Measurements from ENCODE around the gene SCNM1. TPM values are rescaled to one million over a fixed set of nuclear protein-coding genes. Genes with fewer than 3 reads are reported as not detected.
A peak's percentile ranks its signal among the peaks of the same experiment; 100 is the strongest.

SCNM1 gene, protein sequence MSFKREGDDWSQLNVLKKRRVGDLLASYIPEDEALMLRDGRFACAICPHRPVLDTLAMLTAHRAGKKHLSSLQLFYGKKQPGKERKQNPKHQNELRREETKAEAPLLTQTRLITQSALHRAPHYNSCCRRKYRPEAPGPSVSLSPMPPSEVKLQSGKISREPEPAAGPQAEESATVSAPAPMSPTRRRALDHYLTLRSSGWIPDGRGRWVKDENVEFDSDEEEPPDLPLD
- total RNA-seq (53.6 TPM), polyA plus RNA-seq (ENCODE audit: insufficient read depth in 1 of 8, insufficient read length in 8 of 8, low replicate concordance in 1 of 8) (10 to 100 TPM; 32.9 to 42.8 (median 36.7) TPM)
- long read RNA-seq, donor 1, partial matches to known transcripts: 0 of 5 reads
- long read RNA-seq, donor 1, other reads (novel, unspliced or antisense): 0 of 5 reads
- long read RNA-seq, donor 2, partial matches to known transcripts: 0 of 1 reads
- long read RNA-seq, donor 2, other reads (novel, unspliced or antisense): 0 of 1 reads
- long read RNA-seq, donor 3, transcript SCNM1-202 (7 exons, 2,016 nt): major isoform, 10 of 15 reads
- long read RNA-seq, donor 3, partial matches to known transcripts: 0 of 15 reads
- long read RNA-seq, donor 3, other reads (novel, unspliced or antisense): 0 of 15 reads
- long read RNA-seq, donor 4, transcript SCNM1-202 (7 exons, 2,016 nt): major isoform, 7 of 12 reads
- long read RNA-seq, donor 4, partial matches to known transcripts: 0 of 12 reads
- long read RNA-seq, donor 4, other reads (novel, unspliced or antisense): 0 of 12 reads
- long read RNA-seq, donor 5, transcript SCNM1-202 (7 exons, 2,016 nt): major isoform, 11 of 29 reads
- long read RNA-seq, donor 5, partial matches to known transcripts: 9 of 29 reads
- long read RNA-seq, donor 5, other reads (novel, unspliced or antisense): 0 of 29 reads
- long read RNA-seq, donor 6, transcript SCNM1-202 (7 exons, 2,016 nt): major isoform, 17 of 27 reads
- long read RNA-seq, donor 6, partial matches to known transcripts: 0 of 27 reads
- long read RNA-seq, donor 6, other reads (novel, unspliced or antisense): 0 of 27 reads
- long read RNA-seq, donor 7, transcript SCNM1-206 (5 exons, 862 nt): minor isoform, 5 of 26 reads
- long read RNA-seq, donor 7, transcript SCNM1-202 (7 exons, 2,016 nt): major isoform, 11 of 26 reads
- long read RNA-seq, donor 7, partial matches to known transcripts: 0 of 26 reads
- long read RNA-seq, donor 7, other reads (novel, unspliced or antisense): 0 of 26 reads
- long read RNA-seq, donor 8, transcript SCNM1-202 (7 exons, 2,016 nt): major isoform, 10 of 14 reads
- long read RNA-seq, donor 8, partial matches to known transcripts: 0 of 14 reads
- long read RNA-seq, donor 8, other reads (novel, unspliced or antisense): 0 of 14 reads
- long read RNA-seq, donor 9, transcript SCNM1-202 (7 exons, 2,016 nt): major isoform, 10 of 44 reads
- long read RNA-seq, donor 9, partial matches to known transcripts: 5 of 44 reads
- long read RNA-seq, donor 9, other reads (novel, unspliced or antisense): 23 of 44 reads
- long read RNA-seq, donor 10, transcript SCNM1-202 (7 exons, 2,016 nt): major isoform, 16 of 24 reads
- long read RNA-seq, donor 10, partial matches to known transcripts: 0 of 24 reads
- long read RNA-seq, donor 10, other reads (novel, unspliced or antisense): 0 of 24 reads
- long read RNA-seq, donor 11, transcript SCNM1-202 (7 exons, 2,016 nt): major isoform, 15 of 17 reads
- long read RNA-seq, donor 11, partial matches to known transcripts: 0 of 17 reads
- long read RNA-seq, donor 11, other reads (novel, unspliced or antisense): 0 of 17 reads

DNA sequence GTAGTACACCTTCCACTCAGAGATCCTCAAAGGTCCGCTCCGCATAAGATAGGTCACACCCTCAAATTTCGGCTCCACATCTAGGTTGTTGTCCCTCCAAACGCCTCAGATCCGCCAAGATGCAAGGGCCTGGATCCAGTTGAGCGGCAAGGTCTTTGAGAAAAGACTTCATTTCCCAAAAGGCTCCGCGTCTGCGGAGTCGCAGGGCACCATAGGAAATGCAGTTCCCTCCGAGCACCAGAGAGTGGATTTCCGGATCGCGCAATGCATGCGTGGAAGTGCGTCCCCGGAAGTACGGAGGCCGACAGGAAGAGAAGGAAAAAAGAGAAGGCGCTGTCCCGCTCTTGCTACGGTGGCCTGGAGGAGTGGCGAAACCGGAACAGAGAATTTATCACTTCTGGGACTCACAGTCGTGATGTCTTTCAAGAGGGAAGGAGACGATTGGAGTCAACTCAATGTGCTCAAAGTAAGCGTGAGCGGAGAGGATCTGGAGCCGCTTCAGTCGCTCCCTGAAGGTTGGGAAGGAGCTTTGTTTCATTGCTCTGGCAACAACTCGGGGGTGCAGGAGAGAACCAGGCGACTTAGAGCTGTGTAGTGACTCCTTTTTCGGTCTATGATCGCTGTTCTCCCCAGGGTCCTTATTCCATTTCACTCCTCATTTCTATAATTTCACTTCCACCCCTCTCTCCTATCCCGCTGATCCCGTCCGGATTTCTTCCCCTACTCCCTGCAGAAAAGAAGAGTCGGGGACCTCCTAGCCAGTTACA, at the start of gene SCNM1, which contains the start of gene LYSMD1:
Gene SCNM1 (plus strand): TSS at position 407 of the 767 bp plus-strand sequence. CDS start 9 bp downstream, at position 416.
Gene LYSMD1 (minus strand): TSS at position 165 of the 767 bp plus-strand sequence. CDS start 644 bp downstream, outside the sequence.
- H3K27me3 ChIP-seq (ENCODE audit: control insufficient read depth, insufficient read depth, low read length): no peaks in the 10 kb centered on the region
- peak within 1 kb of the TSS; percentile 94 for H3K27ac ChIP-seq (ENCODE audit: low read length)
- H3K36me3 ChIP-seq (ENCODE audit: control insufficient read depth, insufficient read depth, low read length): peaks cover 41% of the 10 kb centered on the region
- peak within 1 kb of the TSS; percentile 96 for H3K4me3 ChIP-seq (ENCODE audit: low read length)
- WGBS (ENCODE audit: insufficient coverage): under 1% methylated on average over 36 of the region's 38 CpGs
- DNase-seq: peak; percentile 100
- no peaks in the 10 kb centered on the region for H3K9me3 ChIP-seq (replicated peaks; ENCODE audit: control insufficient read depth, low read depth, low read length)
- peaks cover 26% of the 10 kb centered on the region for H3K4me1 ChIP-seq (ENCODE audit: control insufficient read depth, insufficient read depth, low read length)

DNA sequence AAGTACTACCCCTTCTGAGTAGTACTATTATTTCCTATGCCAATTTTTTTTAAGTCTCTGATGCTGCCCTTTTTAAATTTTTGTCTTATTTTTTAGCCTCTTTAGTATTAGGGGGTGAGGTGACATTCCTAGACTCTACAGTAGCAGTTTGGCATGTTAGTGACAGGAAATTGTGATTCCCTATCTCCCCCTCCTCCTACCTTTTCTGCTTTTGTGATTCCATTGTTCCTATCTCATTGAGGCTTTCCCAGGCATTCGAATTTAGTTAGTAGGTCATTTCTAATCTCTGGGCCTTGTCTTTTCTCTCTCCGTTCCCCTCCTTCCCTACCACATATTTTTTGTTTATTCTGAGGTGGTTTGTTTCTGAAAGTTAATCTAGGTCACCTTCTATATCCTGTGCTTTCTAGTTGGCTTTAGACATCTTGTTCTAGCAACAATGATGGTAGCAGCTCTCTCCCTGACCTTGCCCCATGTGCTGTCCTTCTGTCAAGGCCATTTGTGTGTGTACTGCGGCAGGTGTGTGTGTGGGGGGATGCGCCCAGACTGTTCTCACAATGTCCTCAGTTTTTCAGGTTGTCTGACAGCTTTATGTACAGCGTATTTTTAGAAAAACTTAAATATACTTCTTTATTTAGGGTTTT, 41.1 kb upstream of the SCNM1 start:
- Histone ChIP-seq H3K27me3 (ENCODE audit: control insufficient read depth, insufficient read depth, low read length) (no peaks in the 10 kb centered on the region), H3K4me1 (ENCODE audit: control insufficient read depth, insufficient read depth, low read length) (no peaks in the 10 kb centered on the region), H3K9me3 (replicated peaks; ENCODE audit: control insufficient read depth, low read depth, low read length) (no peaks in the 10 kb centered on the region), H3K36me3 (ENCODE audit: control insufficient read depth, insufficient read depth, low read length) (peaks cover 2% of the 10 kb centered on the region), H3K4me3 (ENCODE audit: low read length) (no peak overlapping the region), H3K27ac (ENCODE audit: low read length) (no peak overlapping the region)
- DNase-seq: no peak
- no CpG with 5 or more reads among the region's 5 CpGs for WGBS (ENCODE audit: insufficient coverage)

DNA sequence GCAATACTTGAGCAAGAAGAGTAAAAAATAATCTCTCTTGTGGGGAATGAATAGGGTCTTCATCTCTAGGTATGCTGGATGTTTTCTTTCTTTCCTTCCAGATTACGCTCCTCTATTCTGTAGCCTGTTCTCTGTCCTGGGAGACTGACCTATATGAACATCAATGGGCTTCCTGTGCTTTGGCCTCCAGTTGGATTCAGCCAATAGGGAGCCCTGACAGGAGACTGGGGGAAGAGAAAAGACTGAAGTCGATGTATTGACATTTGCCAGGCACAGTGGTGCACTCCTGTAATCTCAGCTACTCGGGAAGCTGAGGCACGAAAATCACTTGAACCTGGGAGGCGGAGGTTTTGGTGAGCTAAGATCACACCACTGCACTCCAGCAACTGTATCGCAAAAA, 37.1 kb upstream of the SCNM1 start:
- no peak for DNase-seq
- Histone ChIP-seq H3K9me3 (replicated peaks; ENCODE audit: control insufficient read depth, low read depth, low read length) (no peaks in the 10 kb centered on the region), H3K4me1 (ENCODE audit: control insufficient read depth, insufficient read depth, low read length) (peaks cover 23% of the 10 kb centered on the region), H3K36me3 (ENCODE audit: control insufficient read depth, insufficient read depth, low read length) (peaks cover 7% of the 10 kb centered on the region), H3K4me3 (ENCODE audit: low read length) (no peak overlapping the region), H3K27ac (ENCODE audit: low read length) (no peak overlapping the region), H3K27me3 (ENCODE audit: control insufficient read depth, insufficient read depth, low read length) (no peaks in the 10 kb centered on the region)
- 80% methylated on average over 2 of the region's 6 CpGs for WGBS (ENCODE audit: insufficient coverage)

DNA sequence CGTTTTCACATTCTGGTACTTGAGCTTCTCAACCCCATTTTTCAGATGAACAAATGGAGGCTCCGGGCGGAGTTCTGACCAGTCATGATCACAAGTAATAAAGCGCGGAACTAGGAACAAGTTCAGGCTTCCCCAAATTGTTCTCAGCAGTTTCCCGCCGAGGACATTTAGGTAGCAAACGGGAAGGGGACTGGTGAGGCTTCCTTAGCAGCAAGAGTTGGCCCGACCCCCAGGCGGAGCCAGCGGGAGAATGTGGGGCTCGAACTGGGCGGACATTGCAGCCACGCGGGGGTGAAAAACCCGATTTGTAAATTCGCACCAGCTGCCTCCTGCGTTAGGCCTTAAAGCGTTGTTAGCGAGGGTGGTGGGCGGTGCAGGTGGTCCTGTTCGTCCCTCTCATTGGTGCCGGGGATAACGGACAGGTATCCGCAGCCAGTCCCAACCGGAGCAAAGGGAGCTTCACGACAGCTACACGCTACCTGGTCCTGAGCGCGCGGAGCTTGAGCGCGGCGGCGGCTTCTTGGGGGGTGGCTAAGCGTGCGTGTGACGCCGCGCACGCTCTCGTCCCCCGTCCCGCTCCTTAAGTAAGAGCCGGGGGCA, 34.9 kb upstream of the SCNM1 start:
- 8% methylated on average over 43 of the region's 45 CpGs for WGBS (ENCODE audit: insufficient coverage)
- peak overlapping the region; percentile 74 for H3K27ac ChIP-seq (ENCODE audit: low read length)

DNA sequence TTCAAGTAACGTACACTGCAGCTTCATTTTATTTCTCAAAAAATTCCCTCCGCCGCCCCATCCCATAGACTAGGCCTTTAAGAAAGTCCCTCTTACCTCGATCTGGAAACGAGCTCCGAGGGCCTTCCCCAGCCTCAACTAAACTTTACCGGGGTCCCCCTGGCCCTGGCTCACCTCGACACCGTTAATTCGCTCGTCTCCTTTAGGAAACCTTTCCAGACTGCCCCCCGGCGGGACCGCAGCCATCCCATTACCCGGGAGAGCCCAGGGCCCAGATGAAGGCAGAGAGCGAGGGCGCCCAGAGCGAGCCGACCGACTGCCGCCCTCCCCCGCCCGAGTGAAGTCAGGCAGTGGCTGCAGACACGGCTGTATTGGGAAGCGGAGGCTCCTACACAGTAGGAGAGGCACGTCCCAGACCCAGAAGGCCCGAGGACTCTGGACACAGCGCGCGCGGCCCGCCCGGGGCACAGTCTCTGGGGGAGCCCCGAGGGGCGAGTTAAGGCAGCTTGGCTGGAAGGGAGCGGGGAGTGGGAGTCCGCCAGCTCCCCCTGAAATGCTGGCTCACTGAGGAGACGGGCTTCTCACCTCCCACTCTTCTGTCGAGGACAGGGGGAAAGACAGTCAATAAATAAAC, 34.1 kb upstream of the SCNM1 start:
- Histone ChIP-seq H3K36me3 (ENCODE audit: control insufficient read depth, insufficient read depth, low read length) (peaks cover 37% of the 10 kb centered on the region), H3K4me1 (ENCODE audit: control insufficient read depth, insufficient read depth, low read length) (peaks cover 24% of the 10 kb centered on the region), H3K4me3 (ENCODE audit: low read length) (peak overlapping the region; percentile 41), H3K9me3 (replicated peaks; ENCODE audit: control insufficient read depth, low read depth, low read length) (no peaks in the 10 kb centered on the region), H3K27me3 (ENCODE audit: control insufficient read depth, insufficient read depth, low read length) (no peaks in the 10 kb centered on the region), H3K27ac (ENCODE audit: low read length) (peak overlapping the region; percentile 74)
- peak; percentile 65 for DNase-seq
- 12% methylated on average over 32 of the region's 39 CpGs for WGBS (ENCODE audit: insufficient coverage)

More for the DNA sequence above, 34.9 kb upstream of the SCNM1 start:
- H3K27me3 ChIP-seq (ENCODE audit: control insufficient read depth, insufficient read depth, low read length): no peaks in the 10 kb centered on the region
- H3K9me3 ChIP-seq (replicated peaks; ENCODE audit: control insufficient read depth, low read depth, low read length): no peaks in the 10 kb centered on the region
- H3K36me3 ChIP-seq (ENCODE audit: control insufficient read depth, insufficient read depth, low read length): peaks cover 30% of the 10 kb centered on the region
- H3K4me1 ChIP-seq (ENCODE audit: control insufficient read depth, insufficient read depth, low read length): peaks cover 24% of the 10 kb centered on the region
- DNase-seq: peak; percentile 95
- peak overlapping the region; percentile 41 for H3K4me3 ChIP-seq (ENCODE audit: low read length)

DNA sequence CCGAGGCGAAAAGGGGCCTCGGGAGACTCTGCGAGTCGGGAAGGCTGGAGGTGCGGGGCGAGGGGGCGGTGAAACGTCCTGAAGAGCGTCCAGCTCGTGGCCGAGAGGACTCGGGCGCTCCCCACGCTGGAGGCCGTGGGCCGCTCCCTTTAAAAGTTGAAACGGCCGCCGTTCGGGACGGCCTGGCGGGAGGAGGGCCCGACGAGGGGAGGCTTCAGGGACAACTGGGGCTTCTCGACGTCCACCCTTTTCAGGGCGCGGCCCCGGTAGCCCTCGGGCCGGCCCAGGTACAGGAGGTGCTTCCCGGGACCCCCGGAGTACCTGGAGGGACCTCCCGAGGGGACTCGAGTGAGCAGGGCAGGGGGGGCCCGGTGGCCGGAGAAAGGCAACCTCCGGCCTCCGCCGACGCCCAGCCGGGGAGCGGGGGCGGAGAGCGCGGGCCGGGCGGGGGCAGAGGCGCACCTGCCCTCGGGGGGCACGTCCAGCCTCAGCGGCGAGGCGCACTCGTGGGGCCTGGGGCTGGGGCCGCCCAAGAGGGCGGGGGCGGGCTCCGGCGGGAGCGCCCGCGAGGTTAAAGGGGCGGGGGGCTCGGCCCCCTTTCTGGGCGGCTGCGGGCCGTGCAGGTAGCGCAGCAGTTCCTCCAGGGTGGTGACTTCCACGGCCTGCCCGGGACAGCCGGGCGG, 33.5 kb upstream of the SCNM1 start:
- 40% methylated on average over 62 of the region's 74 CpGs for WGBS (ENCODE audit: insufficient coverage)
- peak overlapping the region; percentile 74 for H3K27ac ChIP-seq (ENCODE audit: low read length)
- no peak for DNase-seq

DNA sequence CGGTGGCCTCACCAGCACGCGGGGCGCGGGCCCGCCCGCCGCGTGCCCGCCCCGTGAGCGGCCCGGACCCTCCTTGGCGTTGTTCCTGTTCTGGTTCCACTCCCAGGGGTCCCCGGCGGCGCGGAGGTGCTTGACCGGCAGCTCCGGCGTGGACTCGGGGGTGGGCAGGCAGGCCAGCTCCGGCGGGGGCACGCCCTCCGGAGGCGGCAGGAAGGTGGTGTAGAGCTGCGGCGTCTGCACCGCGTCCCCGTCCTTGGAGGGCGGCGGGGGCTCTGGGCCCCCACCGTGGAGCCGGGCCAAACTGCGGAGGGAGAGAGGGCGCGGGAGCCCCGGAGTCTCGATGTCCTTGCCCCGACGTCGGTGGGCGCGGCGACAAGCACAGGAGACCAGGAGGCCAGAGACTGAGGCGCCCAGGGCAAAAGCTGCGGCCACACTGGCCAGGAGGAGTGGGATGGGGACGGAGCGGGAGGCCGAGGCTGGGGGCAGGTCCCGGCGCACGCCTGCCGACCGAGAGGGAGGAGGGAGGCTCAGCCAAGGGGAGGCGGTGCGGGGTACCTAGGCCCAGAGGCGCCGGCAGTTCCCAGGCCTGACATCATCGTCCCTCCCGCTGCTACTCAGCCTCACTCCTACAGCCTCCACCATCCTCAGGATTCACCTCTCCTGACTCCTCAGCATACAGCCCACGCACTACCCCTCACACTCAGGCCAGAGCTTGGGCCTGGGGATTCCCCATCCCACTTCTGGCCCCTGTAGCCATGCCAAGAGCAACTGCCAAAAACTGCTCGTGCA, 32.7 kb upstream of the SCNM1 start:
- 51% methylated on average over 57 of the region's 65 CpGs for WGBS (ENCODE audit: insufficient coverage)
- no peaks in the 10 kb centered on the region for H3K27me3 ChIP-seq (ENCODE audit: control insufficient read depth, insufficient read depth, low read length)

More for the DNA sequence above, 33.5 kb upstream of the SCNM1 start:
- Histone ChIP-seq H3K4me1 (ENCODE audit: control insufficient read depth, insufficient read depth, low read length) (peaks cover 24% of the 10 kb centered on the region), H3K9me3 (replicated peaks; ENCODE audit: control insufficient read depth, low read depth, low read length) (no peaks in the 10 kb centered on the region), H3K36me3 (ENCODE audit: control insufficient read depth, insufficient read depth, low read length) (peaks cover 42% of the 10 kb centered on the region), H3K4me3 (ENCODE audit: low read length) (no peak overlapping the region), H3K27me3 (ENCODE audit: control insufficient read depth, insufficient read depth, low read length) (no peaks in the 10 kb centered on the region)

More for the DNA sequence above, 32.7 kb upstream of the SCNM1 start:
- DNase-seq: peak; percentile 44
- H3K4me3 ChIP-seq (ENCODE audit: low read length): no peak overlapping the region
- no peak overlapping the region for H3K27ac ChIP-seq (ENCODE audit: low read length)
- H3K36me3 ChIP-seq (ENCODE audit: control insufficient read depth, insufficient read depth, low read length): peaks cover 49% of the 10 kb centered on the region
- peaks cover 24% of the 10 kb centered on the region for H3K4me1 ChIP-seq (ENCODE audit: control insufficient read depth, insufficient read depth, low read length)
- H3K9me3 ChIP-seq (replicated peaks; ENCODE audit: control insufficient read depth, low read depth, low read length): no peaks in the 10 kb centered on the region

Measured in muscle of leg (tissue), 16 donors.